ENCODE results near the gene SLC26A1. TPM values are rescaled to one million over a fixed set of nuclear protein-coding genes. Genes with fewer than 3 reads are reported as not detected.

The SLC26A1 gene
- total and polyA plus RNA-seq, 3 experiments from 2014 or later, result 1.1 TPM; not detected in 2

DNA sequence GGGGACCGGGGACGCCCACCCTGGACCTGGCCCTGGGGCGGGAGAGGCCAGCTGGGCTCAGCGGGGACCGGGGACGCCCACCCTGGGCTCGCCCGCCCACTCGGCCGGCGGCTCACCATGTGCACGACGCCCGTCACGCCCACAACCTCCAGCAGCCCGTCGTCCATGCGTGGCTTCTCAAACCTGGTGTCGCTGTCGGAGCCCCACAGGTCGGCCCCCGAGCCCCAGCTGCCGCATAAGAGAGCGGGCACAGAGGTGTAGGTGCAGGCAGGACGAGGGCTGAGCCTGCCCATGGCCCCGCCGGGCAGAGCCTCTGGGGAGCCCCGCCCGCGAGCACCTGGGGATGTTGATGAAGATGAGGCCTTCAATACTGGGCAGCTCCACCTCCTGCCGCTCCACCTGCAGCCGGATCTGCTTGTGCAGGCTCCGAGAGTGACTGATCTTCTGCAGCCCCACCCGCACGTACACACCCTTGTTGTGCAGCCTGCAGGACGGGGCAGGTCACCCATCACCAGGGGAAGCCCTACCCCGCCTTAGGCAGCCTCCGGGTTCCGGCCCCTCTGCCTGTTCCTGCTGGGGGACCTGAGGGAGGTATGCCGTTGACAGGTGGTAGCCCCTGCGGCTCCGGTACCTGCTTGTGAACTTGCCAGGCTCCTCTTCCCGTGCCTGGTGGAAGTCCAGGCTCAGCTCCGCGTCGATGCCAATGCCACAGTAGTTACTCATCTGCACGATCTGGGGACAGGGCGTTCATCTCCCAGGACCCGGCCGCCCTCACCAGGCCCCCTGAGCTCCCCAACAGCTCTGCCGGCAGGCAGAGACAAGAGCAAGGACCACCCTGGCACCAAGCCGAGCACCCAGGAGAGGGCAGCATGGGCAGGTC lies 31.6 kb downstream of the SLC26A1 start:
- Histone ChIP-seq H3K4me3 (ENCODE audit: low read length) (no peak overlapping the region), H3K4me1 (ENCODE audit: insufficient read depth, low read length) (no peaks in the 10 kb centered on the region), H3K9me3 (ENCODE audit: low read length) (no peaks in the 10 kb centered on the region), H3K27ac (ENCODE audit: low read depth, low read length) (no peak overlapping the region), H3K27me3 (ENCODE audit: insufficient read depth, low read length, poor library complexity, severe bottlenecking) (no peaks in the 10 kb centered on the region), H3K36me3 (ENCODE audit: insufficient read depth, low read length) (no peaks in the 10 kb centered on the region)
- Mint-ChIP-seq H3K4me1 (peaks cover 0 to 1% (median 0%) of the 10 kb centered on the region in 3 donors), H3K27ac (no peak overlapping the region), H3K27me3 (no peaks in the 10 kb centered on the region), H3K36me3 (peaks cover 0 to 75% (median 0%) of the 10 kb centered on the region in 3 donors), H3K9me3 (no peaks in the 10 kb centered on the region), H3K4me3 (no peak overlapping the region)
- ChIA-PET CTCF (no interaction called here), POLR2A (no interaction called here)
- DNase-seq, result peak in 1 of 5 donors; percentile 44

DNA sequence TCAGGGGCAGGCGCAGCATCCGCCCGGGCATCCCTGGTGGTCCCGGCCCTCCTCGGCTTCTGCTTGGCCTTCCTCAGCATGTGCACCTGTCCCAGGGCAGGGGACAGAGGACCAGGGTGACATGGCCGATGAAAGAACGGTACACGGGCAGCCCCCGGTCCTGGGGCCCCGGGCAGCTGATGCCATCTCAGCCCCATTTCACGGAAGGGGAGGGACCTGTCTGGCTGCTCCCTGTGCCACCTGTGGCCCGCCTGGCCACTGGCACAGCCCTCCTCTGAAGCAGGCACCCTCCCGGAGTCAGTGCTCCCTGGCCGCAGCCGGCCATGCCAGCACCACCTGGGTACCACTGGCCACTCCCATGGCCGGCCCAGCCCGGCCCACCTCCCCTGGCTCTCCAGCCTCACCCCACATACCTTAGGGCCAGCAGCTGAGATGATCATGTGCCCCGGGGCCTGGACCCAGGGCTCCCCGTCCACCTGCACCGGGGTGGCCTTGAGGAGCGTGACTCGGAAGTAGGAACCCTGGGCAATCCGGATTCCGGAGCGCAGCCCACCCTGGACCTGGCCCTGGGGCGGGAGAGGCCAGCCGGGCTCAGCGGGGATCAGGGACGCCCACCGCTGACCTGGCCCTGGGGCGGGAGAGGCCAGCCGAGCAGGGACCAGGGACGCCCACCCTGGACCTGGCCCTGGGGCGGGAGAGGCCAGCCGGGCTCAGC lies 32.4 kb downstream of the SLC26A1 start:
- DNase-seq, result peak in 1 of 5 donors; percentile 46
- ChIA-PET CTCF (no interaction called here), POLR2A (no interaction called here)
- H3K4me3 Mint-ChIP-seq, result no peak overlapping the region
- no peak overlapping the region for H3K27ac Mint-ChIP-seq
- H3K4me1 Mint-ChIP-seq, result peaks cover 0 to 1% (median 0%) of the 10 kb centered on the region in 3 donors
- Histone ChIP-seq H3K4me3 (ENCODE audit: low read length) (no peak overlapping the region), H3K4me1 (ENCODE audit: insufficient read depth, low read length) (no peaks in the 10 kb centered on the region), H3K27ac (ENCODE audit: low read depth, low read length) (no peak overlapping the region), H3K9me3 (ENCODE audit: low read length) (no peaks in the 10 kb centered on the region), H3K27me3 (ENCODE audit: insufficient read depth, low read length, poor library complexity, severe bottlenecking) (no peaks in the 10 kb centered on the region), H3K36me3 (ENCODE audit: insufficient read depth, low read length) (no peaks in the 10 kb centered on the region)
- H3K27me3 Mint-ChIP-seq, result no peaks in the 10 kb centered on the region
- no peaks in the 10 kb centered on the region for H3K9me3 Mint-ChIP-seq
- peaks cover 0 to 73% (median 0%) of the 10 kb centered on the region in 3 donors for H3K36me3 Mint-ChIP-seq

- Histone ChIP-seq H3K9me3 (ENCODE audit: low read length) (no peaks in the 10 kb centered on the region), H3K27me3 (ENCODE audit: insufficient read depth, low read length, poor library complexity, severe bottlenecking) (no peaks in the 10 kb centered on the region), H3K27ac (ENCODE audit: low read depth, low read length) (no peak overlapping the region), H3K4me3 (ENCODE audit: low read length) (no peak overlapping the region), H3K4me1 (ENCODE audit: insufficient read depth, low read length) (no peaks in the 10 kb centered on the region), H3K36me3 (ENCODE audit: insufficient read depth, low read length) (no peaks in the 10 kb centered on the region)
- no peak overlapping the region for H3K4me3 Mint-ChIP-seq
- ChIA-PET CTCF (no interaction called here), POLR2A (no interaction called here)
- H3K27me3 Mint-ChIP-seq, result no peaks in the 10 kb centered on the region
- H3K9me3 Mint-ChIP-seq, result no peaks in the 10 kb centered on the region
- peak in 1 of 5 donors; percentile 26 for DNase-seq
- peaks cover 0 to 69% (median 0%) of the 10 kb centered on the region in 3 donors for H3K36me3 Mint-ChIP-seq
- no peak overlapping the region for H3K27ac Mint-ChIP-seq
- peaks cover 0 to 1% (median 0%) of the 10 kb centered on the region in 3 donors for H3K4me1 Mint-ChIP-seq
These were observed 33.0 kb downstream of the SLC26A1 start for GRCh38 chr4:960140-960635.

DNA sequence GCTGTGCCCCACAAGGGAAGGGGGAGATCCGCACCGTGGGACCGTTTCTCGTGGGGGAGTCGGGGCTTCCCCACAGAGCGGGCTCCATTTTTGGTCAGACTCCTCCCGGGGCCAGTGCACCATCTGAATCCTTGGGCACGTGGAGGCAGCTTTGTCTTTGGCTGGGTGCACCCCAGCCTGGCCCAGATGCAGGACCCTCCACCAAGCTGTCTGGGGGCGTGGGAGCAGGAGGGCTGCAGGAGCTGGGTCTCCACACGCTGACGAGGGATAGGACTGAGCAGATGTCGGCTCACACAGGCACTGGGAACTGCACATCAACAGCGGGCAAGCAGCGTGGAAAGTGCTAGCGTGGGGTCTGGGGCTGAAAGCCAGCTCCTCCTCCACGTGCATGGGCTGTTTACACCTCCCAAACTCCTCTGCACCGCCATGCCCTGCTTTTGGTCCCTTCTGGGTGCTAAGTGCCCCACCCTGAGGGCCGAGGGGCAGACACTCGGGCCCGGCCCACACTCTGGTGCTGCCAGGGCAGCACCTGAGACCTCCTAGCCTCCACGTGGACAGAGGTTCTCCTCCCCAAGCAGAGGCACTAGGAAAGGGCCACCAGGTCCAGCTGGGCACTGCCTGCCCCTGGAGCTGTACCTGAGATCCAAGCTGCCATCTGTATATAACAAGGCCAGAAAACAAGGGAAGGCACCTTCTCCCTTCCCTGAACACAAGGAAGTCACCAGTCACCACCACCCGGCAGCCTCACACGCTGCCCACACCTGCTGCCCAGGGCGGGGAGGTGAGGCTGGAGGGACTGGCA lies 33.7 kb downstream of the SLC26A1 start:
- H3K4me3 ChIP-seq (ENCODE audit: low read length), result no peak overlapping the region
- H3K4me3 Mint-ChIP-seq, result no peak overlapping the region

GRCh38 chr4:958696-959337 lies 34.4 kb downstream of the SLC26A1 start:
- peaks cover 0 to 65% (median 0%) of the 10 kb centered on the region in 3 donors for H3K36me3 Mint-ChIP-seq
- Histone ChIP-seq H3K27ac (ENCODE audit: low read depth, low read length) (no peak overlapping the region), H3K27me3 (ENCODE audit: insufficient read depth, low read length, poor library complexity, severe bottlenecking) (no peaks in the 10 kb centered on the region), H3K36me3 (ENCODE audit: insufficient read depth, low read length) (no peaks in the 10 kb centered on the region), H3K4me3 (ENCODE audit: low read length) (no peak overlapping the region), H3K9me3 (ENCODE audit: low read length) (no peaks in the 10 kb centered on the region), H3K4me1 (ENCODE audit: insufficient read depth, low read length) (no peaks in the 10 kb centered on the region)
- H3K27me3 Mint-ChIP-seq, result no peaks in the 10 kb centered on the region
- H3K9me3 Mint-ChIP-seq, result no peaks in the 10 kb centered on the region
- DNase-seq, result no peak
- POLR2A ChIA-PET, result no interaction called here
- peaks cover 0 to 1% (median 0%) of the 10 kb centered on the region in 3 donors for H3K4me1 Mint-ChIP-seq
- CTCF ChIA-PET, result no interaction called here
- no peak overlapping the region for H3K4me3 Mint-ChIP-seq
- no peak overlapping the region for H3K27ac Mint-ChIP-seq

More for the DNA sequence above, 33.7 kb downstream of the SLC26A1 start:
- Mint-ChIP-seq H3K9me3 (no peaks in the 10 kb centered on the region), H3K27me3 (no peaks in the 10 kb centered on the region), H3K36me3 (peaks cover 0 to 67% (median 0%) of the 10 kb centered on the region in 3 donors), H3K4me1 (peaks cover 0 to 1% (median 0%) of the 10 kb centered on the region in 3 donors), H3K27ac (no peak overlapping the region)
- POLR2A ChIA-PET, result no interaction called here
- CTCF ChIA-PET, result no interaction called here
- Histone ChIP-seq H3K27ac (ENCODE audit: low read depth, low read length) (no peak overlapping the region), H3K9me3 (ENCODE audit: low read length) (no peaks in the 10 kb centered on the region), H3K27me3 (ENCODE audit: insufficient read depth, low read length, poor library complexity, severe bottlenecking) (no peaks in the 10 kb centered on the region), H3K36me3 (ENCODE audit: insufficient read depth, low read length) (no peaks in the 10 kb centered on the region), H3K4me1 (ENCODE audit: insufficient read depth, low read length) (no peaks in the 10 kb centered on the region)
- peak in 1 of 5 donors; percentile 44 for DNase-seq

GRCh38 chr4:958314-958665 lies 34.9 kb downstream of the SLC26A1 start:
- DNase-seq, result no peak
- no peaks in the 10 kb centered on the region for H3K4me1 ChIP-seq (ENCODE audit: insufficient read depth, low read length)
- ChIA-PET CTCF (no interaction called here), POLR2A (interaction anchor here (0.6 kb wide), 1 partner anchor 12 kb away, joined by 8 read pairs; no protein-coding TSS in a partner anchor)
- no peak overlapping the region for H3K27ac ChIP-seq (ENCODE audit: low read depth, low read length)
- no peak overlapping the region for H3K4me3 ChIP-seq (ENCODE audit: low read length)
- no peaks in the 10 kb centered on the region for H3K9me3 ChIP-seq (ENCODE audit: low read length)
- H3K4me3 Mint-ChIP-seq, result no peak overlapping the region
- no peaks in the 10 kb centered on the region for H3K9me3 Mint-ChIP-seq
- H3K27ac Mint-ChIP-seq, result no peak overlapping the region
- H3K36me3 Mint-ChIP-seq, result peaks cover 0 to 63% (median 0%) of the 10 kb centered on the region in 3 donors
- no peaks in the 10 kb centered on the region for H3K36me3 ChIP-seq (ENCODE audit: insufficient read depth, low read length)
- no peaks in the 10 kb centered on the region for H3K27me3 ChIP-seq (ENCODE audit: insufficient read depth, low read length, poor library complexity, severe bottlenecking)
- H3K4me1 Mint-ChIP-seq, result peaks cover 0 to 1% (median 0%) of the 10 kb centered on the region in 3 donors
- H3K27me3 Mint-ChIP-seq, result no peaks in the 10 kb centered on the region

- CTCF ChIA-PET, result no interaction called here
- no peaks in the 10 kb centered on the region for H3K27me3 ChIP-seq (ENCODE audit: insufficient read depth, low read length, poor library complexity, severe bottlenecking)
- Mint-ChIP-seq H3K27ac (peak overlapping the region in 1 of 8 donors; percentile 80), H3K36me3 (peaks cover 0 to 66% (median 0%) of the 10 kb centered on the region in 3 donors), H3K27me3 (no peaks in the 10 kb centered on the region), H3K4me3 (no peak overlapping the region), H3K9me3 (no peaks in the 10 kb centered on the region), H3K4me1 (peaks cover 0 to 1% (median 0%) of the 10 kb centered on the region in 3 donors)
- DNase-seq, result peak in 1 of 5 donors; percentile 44
- no peaks in the 10 kb centered on the region for H3K9me3 ChIP-seq (ENCODE audit: low read length)
- no peaks in the 10 kb centered on the region for H3K4me1 ChIP-seq (ENCODE audit: insufficient read depth, low read length)
- no peak overlapping the region for H3K4me3 ChIP-seq (ENCODE audit: low read length)
- H3K27ac ChIP-seq (ENCODE audit: low read depth, low read length), result no peak overlapping the region
- POLR2A ChIA-PET, result interaction anchor here (0.6 kb wide), 1 partner anchor 12 kb away, joined by 8 read pairs; no protein-coding TSS in a partner anchor
- no peaks in the 10 kb centered on the region for H3K36me3 ChIP-seq (ENCODE audit: insufficient read depth, low read length)
These were observed 35.5 kb downstream of the SLC26A1 start for GRCh38 chr4:957581-958313.
